ENCODE measurements around the gene TNFAIP8L3. TPM values are rescaled to one million over a fixed set of nuclear protein-coding genes. Genes with fewer than 3 reads are reported as not detected.

Gene TNFAIP8L3
- total RNA-seq, 1 donor from 2014 or later: not detected

DNA sequence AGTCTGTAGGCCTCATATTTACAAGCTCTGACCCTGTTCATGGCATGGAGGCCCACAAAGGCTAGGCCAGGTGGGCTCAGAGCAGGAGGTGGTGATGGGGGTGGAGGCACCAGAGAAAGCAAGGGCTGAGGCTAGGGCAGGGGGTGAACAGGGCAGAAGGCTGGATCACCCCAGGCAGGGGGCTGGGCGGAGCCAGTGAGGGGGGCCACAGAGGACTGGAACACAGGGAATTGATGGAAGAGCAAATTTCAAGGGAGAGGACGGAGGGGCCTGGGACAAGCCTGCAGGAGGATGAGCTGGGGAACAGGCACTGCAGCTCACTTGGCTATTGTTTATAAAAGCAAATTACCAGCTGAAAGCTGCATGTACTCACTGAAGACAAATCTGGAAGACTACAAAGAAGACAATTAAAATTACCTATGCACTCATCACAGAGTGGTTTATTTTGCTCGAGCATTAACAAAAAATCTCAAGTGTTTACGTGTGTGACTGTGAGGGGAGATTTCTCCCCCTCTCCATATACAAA lies 11.0 kb downstream of the TNFAIP8L3 start:
- H3K9ac ChIP-seq: no peak overlapping the region
- H3K9me3 Mint-ChIP-seq: no peaks in the 10 kb centered on the region

DNA sequence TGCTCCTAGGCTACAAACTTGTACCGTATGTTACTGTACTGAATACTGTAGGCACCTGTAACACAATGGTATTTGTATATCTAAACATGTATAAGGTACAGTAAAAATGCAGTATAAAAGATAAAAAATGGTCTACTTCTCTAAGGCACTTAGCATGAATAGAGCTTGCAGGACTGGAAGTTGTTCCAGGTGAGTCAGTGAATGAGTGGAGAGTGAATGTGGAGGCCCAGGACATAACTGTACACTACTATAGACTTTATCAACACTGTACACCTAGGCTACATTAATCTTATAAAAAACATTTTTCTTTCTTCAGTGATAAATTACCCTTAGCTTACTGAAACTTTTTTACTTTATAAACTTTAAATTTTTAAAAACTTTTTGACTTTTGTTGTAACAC lies 12.5 kb downstream of the TNFAIP8L3 start:
- H3K9me3 ChIP-seq (ENCODE audit: low read depth): no peaks in the 10 kb centered on the region
- H2AFZ ChIP-seq (replicated peaks): no peak overlapping the region
- Mint-ChIP-seq H3K27me3 (ENCODE audit: insufficient read depth, low read depth) (peaks cover 3% of the 10 kb centered on the region), H3K4me1 (peaks cover 6% of the 10 kb centered on the region), H3K4me3 (no peak overlapping the region), H3K36me3 (no peaks in the 10 kb centered on the region), H3K27ac (no peak overlapping the region), H3K9me3 (no peaks in the 10 kb centered on the region)
- no peak for DNase-seq (ENCODE audit: low spot score)
- H4K20me1 ChIP-seq (ENCODE audit: low read depth): no peaks in the 10 kb centered on the region
- no peak overlapping the region for H3K4me3 ChIP-seq
- no peaks in the 10 kb centered on the region for H3K4me1 ChIP-seq
- no peaks in the 10 kb centered on the region for H3F3A ChIP-seq (ENCODE audit: low read depth)
- no peak overlapping the region for H3K4me2 ChIP-seq
- TF ChIP-seq EZH2 (IDR thresholded peaks at IDR 0.05) (no peak), EZH2phosphoT487 (IDR thresholded peaks at IDR 0.05) (no peak), CTCF (IDR thresholded peaks at IDR 0.05) (no peak)
- H3K79me2 ChIP-seq (ENCODE audit: low read depth): no peaks in the 10 kb centered on the region
- no peak overlapping the region for H3K9ac ChIP-seq
- H3K27me3 ChIP-seq: no peaks in the 10 kb centered on the region
- no peaks in the 10 kb centered on the region for H3K36me3 ChIP-seq
- H3K27ac ChIP-seq: no peak overlapping the region

More for the DNA sequence above, 11.0 kb downstream of the TNFAIP8L3 start:
- Histone ChIP-seq H3K27me3 (no peaks in the 10 kb centered on the region), H3F3A (ENCODE audit: low read depth) (no peaks in the 10 kb centered on the region), H3K27ac (no peak overlapping the region), H3K36me3 (no peaks in the 10 kb centered on the region), H3K9me3 (ENCODE audit: low read depth) (no peaks in the 10 kb centered on the region), H3K4me2 (no peak overlapping the region), H4K20me1 (ENCODE audit: low read depth) (no peaks in the 10 kb centered on the region), H3K79me2 (ENCODE audit: low read depth) (no peaks in the 10 kb centered on the region), H2AFZ (replicated peaks) (no peak overlapping the region), H3K4me1 (no peaks in the 10 kb centered on the region), H3K4me3 (no peak overlapping the region)
- no peak overlapping the region for H3K27ac Mint-ChIP-seq
- DNase-seq (ENCODE audit: low spot score): no peak
- no peaks in the 10 kb centered on the region for H3K36me3 Mint-ChIP-seq
- H3K27me3 Mint-ChIP-seq (ENCODE audit: insufficient read depth, low read depth): peaks cover 2% of the 10 kb centered on the region
- H3K4me3 Mint-ChIP-seq: no peak overlapping the region
- H3K4me1 Mint-ChIP-seq: peaks cover 4% of the 10 kb centered on the region
- no peak for TF ChIP-seq CTCF (IDR thresholded peaks at IDR 0.05)
- no peak for TF ChIP-seq EZH2 (IDR thresholded peaks at IDR 0.05)
- TF ChIP-seq EZH2phosphoT487 (IDR thresholded peaks at IDR 0.05): no peak

DNA sequence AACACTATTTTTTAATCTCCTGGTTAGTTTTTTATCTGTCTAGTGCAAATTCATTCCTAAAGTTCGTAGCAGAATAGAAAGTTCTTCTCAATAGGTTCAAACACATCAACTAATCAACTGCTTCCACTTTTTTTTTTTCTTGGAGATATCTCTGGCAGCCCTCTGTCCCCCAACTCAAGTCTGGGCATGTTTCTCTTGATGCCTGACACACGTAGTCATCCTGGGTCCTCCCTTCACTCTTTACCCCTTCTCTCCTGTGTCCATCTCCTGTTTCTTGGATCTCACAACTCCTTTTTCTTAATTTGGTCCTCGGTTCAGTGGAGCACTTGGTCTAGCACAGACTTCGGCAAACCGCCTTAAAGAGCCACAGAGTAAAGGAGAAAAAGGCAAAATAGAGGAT lies 14.4 kb downstream of the TNFAIP8L3 start:
- Histone ChIP-seq H3K4me1 (no peaks in the 10 kb centered on the region), H3K27me3 (no peaks in the 10 kb centered on the region), H2AFZ (replicated peaks) (no peak overlapping the region), H3K27ac (no peak overlapping the region), H3K36me3 (no peaks in the 10 kb centered on the region), H4K20me1 (ENCODE audit: low read depth) (no peaks in the 10 kb centered on the region), H3F3A (ENCODE audit: low read depth) (no peaks in the 10 kb centered on the region), H3K79me2 (ENCODE audit: low read depth) (no peaks in the 10 kb centered on the region), H3K4me2 (no peak overlapping the region), H3K4me3 (no peak overlapping the region), H3K9me3 (ENCODE audit: low read depth) (no peaks in the 10 kb centered on the region), H3K9ac (no peak overlapping the region)
- TF ChIP-seq EZH2phosphoT487 (IDR thresholded peaks at IDR 0.05): no peak
- TF ChIP-seq CTCF (IDR thresholded peaks at IDR 0.05): no peak
- no peak for TF ChIP-seq EZH2 (IDR thresholded peaks at IDR 0.05)
- Mint-ChIP-seq H3K4me1 (peaks cover 6% of the 10 kb centered on the region), H3K27me3 (ENCODE audit: insufficient read depth, low read depth) (peaks cover 3% of the 10 kb centered on the region), H3K36me3 (no peaks in the 10 kb centered on the region), H3K27ac (no peak overlapping the region), H3K9me3 (no peaks in the 10 kb centered on the region), H3K4me3 (no peak overlapping the region)
- DNase-seq (ENCODE audit: low spot score): no peak

All from neural progenitor cell (in vitro differentiated cells).